Sigmoid colon (tissue), 4 donors: ENCODE results near the gene AANAT.

Source experiments
- EP300 ChIP-seq, 4 donors: sonication (generic); formaldehyde crosslinking; IDR thresholded peaks; one replicate each; pipeline ENCODE4 v1.6.1; 2017; ENCODE audit warnings: antibody characterized with exemption in 4 of 4
- POLR2A ChIP-seq, 2 donors: fragments of 450-650 bp; IDR thresholded peaks; one replicate each; pipeline ENCODE4 v1.6.1; 2016; ENCODE audit warnings: antibody characterized with exemption in 2 of 2, mild to moderate bottlenecking in 2 of 2, moderate library complexity in 2 of 2
- POLR2AphosphoS5 ChIP-seq, 4 donors: sonication (generic); formaldehyde crosslinking; IDR thresholded peaks; one replicate each; pipeline ENCODE4 v1.6.1; 2017; ENCODE audit warnings: antibody characterized with exemption in 4 of 4
- TF ChIP-seq, protein P1 (sequence below), 4 experiments: fragments of 450-650 bp in 3 of 4; fragments of 200-600 bp in 1 of 4; IDR thresholded peaks; one replicate each; pipeline ENCODE4 v1.5.1; 2016 to 2019; ENCODE audit warnings: antibody characterized with exemption in 4 of 4, mild to moderate bottlenecking in 3 of 4, moderate library complexity in 2 of 4

DNA sequence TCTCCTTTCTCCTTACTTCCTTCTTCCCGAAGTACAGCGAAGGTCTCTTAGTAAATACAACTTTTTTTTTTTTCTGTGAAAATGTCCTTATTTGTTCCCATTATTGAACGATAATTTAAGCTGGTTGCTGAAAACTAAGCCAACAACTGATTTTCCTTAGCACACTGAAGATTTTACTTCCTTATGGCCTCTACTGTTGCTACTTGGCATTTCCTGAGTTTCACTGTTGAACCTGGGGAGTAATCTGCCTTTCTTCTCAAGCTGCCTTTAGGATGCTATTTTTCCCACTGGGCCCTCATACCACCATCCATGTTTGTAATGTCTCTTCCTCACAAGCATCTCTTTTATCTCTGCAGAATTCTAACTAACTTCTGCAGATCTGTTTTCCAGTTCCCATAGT lies 40.5 kb upstream of the AANAT start:
- TF ChIP-seq EP300 (IDR thresholded peaks at IDR 0.05) (no peak), POLR2A (IDR thresholded peaks at IDR 0.05) (no peak), POLR2AphosphoS5 (IDR thresholded peaks at IDR 0.05) (no peak)
- TF ChIP-seq, protein P1, sequence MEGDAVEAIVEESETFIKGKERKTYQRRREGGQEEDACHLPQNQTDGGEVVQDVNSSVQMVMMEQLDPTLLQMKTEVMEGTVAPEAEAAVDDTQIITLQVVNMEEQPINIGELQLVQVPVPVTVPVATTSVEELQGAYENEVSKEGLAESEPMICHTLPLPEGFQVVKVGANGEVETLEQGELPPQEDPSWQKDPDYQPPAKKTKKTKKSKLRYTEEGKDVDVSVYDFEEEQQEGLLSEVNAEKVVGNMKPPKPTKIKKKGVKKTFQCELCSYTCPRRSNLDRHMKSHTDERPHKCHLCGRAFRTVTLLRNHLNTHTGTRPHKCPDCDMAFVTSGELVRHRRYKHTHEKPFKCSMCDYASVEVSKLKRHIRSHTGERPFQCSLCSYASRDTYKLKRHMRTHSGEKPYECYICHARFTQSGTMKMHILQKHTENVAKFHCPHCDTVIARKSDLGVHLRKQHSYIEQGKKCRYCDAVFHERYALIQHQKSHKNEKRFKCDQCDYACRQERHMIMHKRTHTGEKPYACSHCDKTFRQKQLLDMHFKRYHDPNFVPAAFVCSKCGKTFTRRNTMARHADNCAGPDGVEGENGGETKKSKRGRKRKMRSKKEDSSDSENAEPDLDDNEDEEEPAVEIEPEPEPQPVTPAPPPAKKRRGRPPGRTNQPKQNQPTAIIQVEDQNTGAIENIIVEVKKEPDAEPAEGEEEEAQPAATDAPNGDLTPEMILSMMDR (IDR thresholded peaks at IDR 0.05) = no peak
